ENCODE results near the gene RTN4R. TPM values are rescaled to one million over a fixed set of nuclear protein-coding genes. Genes with fewer than 3 reads are reported as not detected.
"Not testable (repeated sequence)": the region's sequence is repeated elsewhere in the genome, so short reads cannot be mapped to it uniquely, and the experiment has no call there.

Gene RTN4R
- total RNA-seq (2022) (10.7 and 11.1 TPM in 2 replicates), Bru-seq, nascent RNA (percentile 38 among the genes with signal in this experiment), BruChase-seq, experiment 1, labeled RNA remaining after a 2-hour chase (percentile 40 among the genes with signal in this experiment), BruChase-seq, experiment 2, labeled RNA remaining after a 6-hour chase (percentile 44 among the genes with signal in this experiment)
- long read RNA-seq, transcript RTN4R-201 (2 exons, 2,157 nt) = major isoform, 13 of 19 reads
- long read RNA-seq, partial matches to known transcripts = 5 of 19 reads
- long read RNA-seq, other reads (novel, unspliced or antisense) = 1 of 19 reads

DNA sequence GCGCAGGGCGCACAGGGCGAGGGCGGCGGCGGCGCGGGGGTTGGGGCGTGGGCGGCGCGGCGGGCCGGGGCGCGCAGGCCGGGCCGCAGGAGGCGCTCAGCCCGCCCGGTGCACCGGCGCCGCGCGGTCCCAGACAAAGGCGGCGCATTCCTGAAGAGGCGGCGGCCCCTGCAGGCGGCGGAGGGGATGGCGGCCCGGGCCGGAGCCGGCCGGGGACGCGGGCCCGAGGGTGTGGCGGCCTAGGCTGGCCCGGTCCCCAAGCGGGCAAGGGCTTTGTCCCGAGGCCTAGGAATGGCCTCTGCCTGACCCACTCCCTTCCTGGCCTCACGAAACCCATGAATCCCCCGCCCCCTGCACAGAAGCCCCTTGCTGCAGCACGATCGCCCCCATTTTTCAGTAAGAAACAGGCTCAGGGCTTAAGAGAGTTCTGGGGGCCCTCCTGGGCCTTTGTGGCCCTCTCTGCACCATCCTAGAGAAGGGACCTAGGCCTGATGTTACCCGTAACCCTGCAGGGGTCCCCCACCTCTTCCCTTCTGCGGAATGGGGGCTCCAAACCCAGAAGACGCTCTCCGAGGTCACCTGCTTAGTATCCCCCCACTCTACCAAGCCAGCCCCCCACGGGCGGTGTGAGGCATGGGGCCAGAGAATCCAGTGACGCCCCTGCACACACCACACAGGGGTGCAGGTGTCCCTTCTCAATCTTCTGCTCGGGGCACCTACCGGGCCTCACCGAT, at the start of gene RTN4R:
RTN4R (minus strand) TSS at position 40 of the 734 bp plus-strand sequence. CDS start 226 bp downstream, outside the sequence.
- Histone ChIP-seq H3K4me3 (ENCODE audit: low read depth, low read length) (peak within 1 kb of the TSS; percentile 57), H3K4me1 (peaks cover 6% of the 10 kb centered on the region), H3K9me3 (no peaks in the 10 kb centered on the region), H3K27me3 (replicated peaks; ENCODE audit: control insufficient read depth, insufficient read depth, low read length) (no peaks in the 10 kb centered on the region), H3K36me3 (ENCODE audit: control insufficient read depth, insufficient read depth, low read length) (no peaks in the 10 kb centered on the region)
- Mint-ChIP-seq H3K27me3 (ENCODE audit: insufficient read depth, unreplicated experiment) (no peaks in the 10 kb centered on the region), H3K27ac (ENCODE audit: unreplicated experiment) (peak within 1 kb of the TSS; percentile 63), H3K4me1 (ENCODE audit: low read depth, unreplicated experiment) (peaks cover 5% of the 10 kb centered on the region), H3K4me3 (ENCODE audit: unreplicated experiment) (peak within 1 kb of the TSS; percentile 69), H3K9me3 (ENCODE audit: unreplicated experiment) (no peaks in the 10 kb centered on the region), H3K36me3 (ENCODE audit: insufficient read depth, unreplicated experiment) (no peaks in the 10 kb centered on the region)
- no TSS peak for BruUV-seq (replicated peaks)
- DNase-seq = peak; percentile 56 to 86
- CTCF ChIA-PET = interaction anchor here (1.6 kb wide), 1 partner anchor 111 kb away, joined by 3 read pairs; no protein-coding TSS in a partner anchor
- TF ChIP-seq, protein P1, sequence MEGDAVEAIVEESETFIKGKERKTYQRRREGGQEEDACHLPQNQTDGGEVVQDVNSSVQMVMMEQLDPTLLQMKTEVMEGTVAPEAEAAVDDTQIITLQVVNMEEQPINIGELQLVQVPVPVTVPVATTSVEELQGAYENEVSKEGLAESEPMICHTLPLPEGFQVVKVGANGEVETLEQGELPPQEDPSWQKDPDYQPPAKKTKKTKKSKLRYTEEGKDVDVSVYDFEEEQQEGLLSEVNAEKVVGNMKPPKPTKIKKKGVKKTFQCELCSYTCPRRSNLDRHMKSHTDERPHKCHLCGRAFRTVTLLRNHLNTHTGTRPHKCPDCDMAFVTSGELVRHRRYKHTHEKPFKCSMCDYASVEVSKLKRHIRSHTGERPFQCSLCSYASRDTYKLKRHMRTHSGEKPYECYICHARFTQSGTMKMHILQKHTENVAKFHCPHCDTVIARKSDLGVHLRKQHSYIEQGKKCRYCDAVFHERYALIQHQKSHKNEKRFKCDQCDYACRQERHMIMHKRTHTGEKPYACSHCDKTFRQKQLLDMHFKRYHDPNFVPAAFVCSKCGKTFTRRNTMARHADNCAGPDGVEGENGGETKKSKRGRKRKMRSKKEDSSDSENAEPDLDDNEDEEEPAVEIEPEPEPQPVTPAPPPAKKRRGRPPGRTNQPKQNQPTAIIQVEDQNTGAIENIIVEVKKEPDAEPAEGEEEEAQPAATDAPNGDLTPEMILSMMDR (IDR thresholded peaks at IDR 0.05; ENCODE audit: insufficient read depth in 1 of 2, low read depth in 1 of 2, low read length in 1 of 2, severe bottlenecking in 1 of 2, unreplicated experiment in 1 of 2) = peak; percentile 53 to 75
- intact Hi-C loops (cut with micrococcal nuclease; ENCODE audit: unreplicated experiment) = no loop called here
- POLR2A ChIA-PET = no interaction called here

DNA sequence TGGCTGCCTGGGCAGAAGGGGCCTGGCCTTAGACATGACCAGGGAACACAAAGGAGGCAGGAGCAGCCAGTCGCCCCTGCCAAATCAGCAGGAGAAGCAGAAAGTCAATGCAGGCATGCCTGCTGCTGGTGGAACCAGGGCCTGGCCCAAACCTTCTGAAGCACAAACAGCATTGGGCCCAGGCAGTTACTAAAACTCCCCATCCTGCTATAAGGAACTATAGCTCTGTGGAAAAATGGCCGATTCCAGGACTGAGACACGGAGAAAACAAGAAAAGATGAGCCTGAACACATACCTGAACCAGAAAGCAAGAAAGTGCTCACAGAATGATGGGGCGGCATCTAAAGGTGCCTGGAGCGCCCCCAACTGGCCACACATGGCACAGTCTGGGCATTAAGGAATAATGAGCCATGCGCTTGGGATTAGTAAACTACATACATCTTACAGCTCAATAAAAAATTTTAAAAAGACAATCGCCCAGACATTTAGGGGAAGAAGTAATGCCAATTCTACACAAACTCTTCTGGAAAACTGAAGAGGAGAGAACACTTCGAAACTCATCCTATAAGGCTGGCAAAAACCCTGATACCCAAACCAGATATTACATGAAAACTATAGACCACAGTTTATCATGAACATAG, 49.4 kb upstream of the RTN4R start:
- H3K4me3 Mint-ChIP-seq (ENCODE audit: unreplicated experiment); H3K9me3 ChIP-seq; BruUV-seq (replicated peaks); H3K4me1 Mint-ChIP-seq (ENCODE audit: low read depth, unreplicated experiment); H3K27me3 ChIP-seq (replicated peaks; ENCODE audit: control insufficient read depth, insufficient read depth, low read length); H3K36me3 ChIP-seq (ENCODE audit: control insufficient read depth, insufficient read depth, low read length); H3K4me1 ChIP-seq; CTCF ChIA-PET; POLR2A ChIA-PET; H3K36me3 Mint-ChIP-seq (ENCODE audit: insufficient read depth, unreplicated experiment); DNase-seq; H3K27me3 Mint-ChIP-seq (ENCODE audit: insufficient read depth, unreplicated experiment); H3K27ac Mint-ChIP-seq (ENCODE audit: unreplicated experiment); intact Hi-C loops (cut with micrococcal nuclease; ENCODE audit: unreplicated experiment); H3K9me3 Mint-ChIP-seq (ENCODE audit: unreplicated experiment); H3K4me3 ChIP-seq (ENCODE audit: low read depth, low read length): not testable (repeated sequence)
- TF ChIP-seq, protein P1 (IDR thresholded peaks at IDR 0.05; ENCODE audit: insufficient read depth in 1 of 2, low read depth in 1 of 2, low read length in 1 of 2, severe bottlenecking in 1 of 2, unreplicated experiment in 1 of 2) = peak; percentile 8 to 37

DNA sequence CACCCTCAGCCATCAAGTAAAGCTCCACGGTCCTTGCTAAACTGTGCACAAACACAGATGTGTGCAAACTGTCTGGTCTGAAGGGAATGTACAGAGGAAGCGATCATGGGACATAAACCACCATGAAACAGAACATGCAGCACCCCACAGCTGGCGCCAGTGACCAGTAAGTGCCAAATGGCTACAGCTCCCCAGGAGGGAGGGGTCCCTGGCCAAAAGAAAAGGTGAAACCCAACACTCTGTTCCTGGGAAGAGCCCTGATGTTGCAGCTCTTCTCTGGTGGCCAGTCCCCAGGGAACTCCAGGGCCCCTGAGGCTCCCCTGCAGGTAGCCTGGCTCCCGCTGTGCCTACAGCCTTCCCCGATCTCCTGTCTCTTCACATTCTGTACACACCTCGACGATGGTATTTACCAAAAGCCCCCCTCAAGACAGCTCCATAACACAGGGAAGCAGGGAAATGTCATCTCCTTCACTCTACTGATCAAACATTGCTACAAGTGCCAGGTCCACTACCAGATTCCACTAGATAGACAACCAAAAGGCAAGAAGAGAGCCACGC, 48.8 kb upstream of the RTN4R start:
- H3K9me3 Mint-ChIP-seq (ENCODE audit: unreplicated experiment) = no peaks in the 10 kb centered on the region
- H3K4me3 Mint-ChIP-seq (ENCODE audit: unreplicated experiment) = no peak overlapping the region
- Histone ChIP-seq H3K27me3 (replicated peaks; ENCODE audit: control insufficient read depth, insufficient read depth, low read length) (no peaks in the 10 kb centered on the region), H3K4me1 (no peaks in the 10 kb centered on the region), H3K4me3 (ENCODE audit: low read depth, low read length) (no peak overlapping the region), H3K36me3 (ENCODE audit: control insufficient read depth, insufficient read depth, low read length) (no peaks in the 10 kb centered on the region; the same call in 1 of the 2 replicates), H3K9me3 (no peaks in the 10 kb centered on the region)
- TF ChIP-seq, protein P1 (IDR thresholded peaks at IDR 0.05; ENCODE audit: insufficient read depth in 1 of 2, low read depth in 1 of 2, low read length in 1 of 2, severe bottlenecking in 1 of 2, unreplicated experiment in 1 of 2) = no peak
- H3K4me1 Mint-ChIP-seq (ENCODE audit: low read depth, unreplicated experiment) = no peaks in the 10 kb centered on the region
- H3K27me3 Mint-ChIP-seq (ENCODE audit: insufficient read depth, unreplicated experiment) = no peaks in the 10 kb centered on the region
- no TSS peak for BruUV-seq (replicated peaks)
- POLR2A ChIA-PET = no interaction called here
- no peak overlapping the region for H3K27ac Mint-ChIP-seq (ENCODE audit: unreplicated experiment)
- CTCF ChIA-PET = no interaction called here
- intact Hi-C loops (cut with micrococcal nuclease; ENCODE audit: unreplicated experiment) = no loop called here
- DNase-seq = no peak
- H3K36me3 Mint-ChIP-seq (ENCODE audit: insufficient read depth, unreplicated experiment) = no peaks in the 10 kb centered on the region

Measured in Caco-2 (cell line).